Right ventricle myocardium inferior (tissue), 1 donor: ENCODE measurements around the gene ZNF430. TPM values are rescaled to one million over a fixed set of nuclear protein-coding genes. Genes with fewer than 3 reads are reported as not detected.
"Not testable (repeated sequence)": the region's sequence is repeated elsewhere in the genome, so short reads cannot be mapped to it uniquely, and the experiment has no call there.

Source experiments
- ATAC-seq: fragments of 200-7000 bp; cut with Tn5 transposase; one replicate; pipeline ENCODE4 v1.9.1; 2020; ENCODE audit warnings: mild to moderate bottlenecking, moderate library complexity
- DNase-seq: peaks from one replicate; pipeline ENCODE4 v3.0.0; 2021; ENCODE audit errors: missing footprints
- intact Hi-C: fragments of 100-400 bp; cut with DNase I; formaldehyde crosslinking; loops from one replicate; pipeline ENCODE4 v1.11.0; 2022
- long read RNA-seq: library from polyadenylated mRNA; unstranded; transcript quantifications from one replicate; pipeline ENCODE4 v2.0.0, GENCODE V29; 2021
- total RNA-seq: library from RNA; stranded (reverse); fragmentation: NEBNext Ultra II Directional; extraction: Animal tissue kit (Norgen Biotek cat#: 25700); gene quantifications from one replicate; pipeline ENCODE4 v1.2.1, GENCODE V29; 2021
- donor health status: DM: no; HTN: yes; CAD: no; lungs with severe emphysema.

ZNF430 gene
- 4.0 TPM for total RNA-seq
- long read RNA-seq, partial matches to known transcripts = 0 of 4 reads
- long read RNA-seq, other reads (novel, unspliced or antisense) = 1 of 4 reads

GRCh38 chr19:21020298-21021227 is at the start of gene ZNF430:
ZNF430 (plus strand) TSS chr19:21020657; CDS start chr19:21020801, 144 bp downstream.
- peak; percentile 92 for DNase-seq
- peak; percentile 100 for ATAC-seq
- intact Hi-C loops = loop anchor here (5.0 to 10.0 kb wide), 2 partner anchors 307 to 456 kb away; partner anchors contain the start of genes ZNF708 and ZNF737

GRCh38 chr19:20992788-20993187 is 27.7 kb upstream of the ZNF430 start:
- intact Hi-C loops, ATAC-seq, DNase-seq: not testable (repeated sequence)

- intact Hi-C loops = no loop called here
- DNase-seq (peak; percentile 89), ATAC-seq (peak; percentile 100)
Measured at GRCh38 chr19:20999731-21000352, 20.6 kb upstream of the ZNF430 start.

- DNase-seq, ATAC-seq: not testable (repeated sequence)
- intact Hi-C loops = loop anchor here (5.0 to 10.0 kb wide), 2 partner anchors 306 to 456 kb away; partner anchors contain the start of genes ZNF708 and ZNF737
Measured at GRCh38 chr19:21021238-21021637, 781 bp downstream of the ZNF430 start.

- DNase-seq = no peak
- ATAC-seq = no peak
- intact Hi-C loops = loop anchor here (5.0 to 10.0 kb wide), 2 partner anchors 304 to 458 kb away; partner anchors contain the start of genes ZNF708 and ZNF737
Measured at GRCh38 chr19:21022996-21023395, 2.5 kb downstream of the ZNF430 start.

- ATAC-seq = no peak
- no peak for DNase-seq
- intact Hi-C loops = loop anchor here (5.0 to 10.0 kb wide), 2 partner anchors 303 to 459 kb away; partner anchors contain the start of genes ZNF708 and ZNF737
Measured at GRCh38 chr19:21023901-21024300, 3.4 kb downstream of the ZNF430 start.

GRCh38 chr19:21028969-21029268 is 8.5 kb downstream of the ZNF430 start:
- intact Hi-C loops = loop anchor here (10.0 kb wide), 1 partner anchor 464 kb away; the partner anchor contains the start of gene ZNF737
- DNase-seq (no peak), ATAC-seq (no peak)

GRCh38 chr19:21045028-21045427 is 24.6 kb downstream of the ZNF430 start:
- DNase-seq = no peak
- intact Hi-C loops = no loop called here
- ATAC-seq = no peak

- ATAC-seq (no peak), DNase-seq (no peak)
- intact Hi-C loops = no loop called here
Measured at GRCh38 chr19:21046489-21046888, 26.0 kb downstream of the ZNF430 start.

GRCh38 chr19:21047716-21048115 is 27.3 kb downstream of the ZNF430 start:
- DNase-seq (no peak), ATAC-seq (no peak)
- intact Hi-C loops = no loop called here

- intact Hi-C loops = no loop called here
- DNase-seq (no peak), ATAC-seq (no peak)
Measured at GRCh38 chr19:21052902-21053301, 32.4 kb downstream of the ZNF430 start.

- DNase-seq = no peak
- intact Hi-C loops = no loop called here
- no peak for ATAC-seq
Measured at GRCh38 chr19:21065336-21065735, 44.9 kb downstream of the ZNF430 start.

GRCh38 chr19:21082011-21082975 is 61.8 kb downstream of the ZNF430 start, which contains the start of gene ZNF714:
ZNF714 (plus strand) TSS chr19:21082203; CDS start chr19:21098269, 16,066 bp downstream.
- intact Hi-C loops = loop anchor here (10.0 kb wide), 1 partner anchor 517 kb away; the partner anchor contains the start of gene ZNF737
- DNase-seq (peak; percentile 86), ATAC-seq (peak; percentile 98)

GRCh38 chr19:21084343-21084742 is 63.9 kb downstream of the ZNF430 start:
- intact Hi-C loops = loop anchor here (10.0 kb wide), 1 partner anchor 520 kb away; the partner anchor contains the start of gene ZNF737
- ATAC-seq = no peak

GRCh38 chr19:21087871-21088270 is 67.4 kb downstream of the ZNF430 start:
- intact Hi-C loops = loop anchor here (10.0 kb wide), 1 partner anchor 523 kb away; the partner anchor contains the start of gene ZNF737
- DNase-seq = no peak
- ATAC-seq = peak; percentile 59

More at GRCh38 chr19:21084343-21084742, 63.9 kb downstream of the ZNF430 start:
- no peak for DNase-seq

- intact Hi-C loops = loop anchor here (5.0 kb wide), 1 partner anchor 60 kb away; no protein-coding TSS in a partner anchor
- ATAC-seq = no peak
- DNase-seq = no peak
Measured at GRCh38 chr19:21092109-21092508, 71.7 kb downstream of the ZNF430 start.

- no peak for ATAC-seq
- intact Hi-C loops = loop anchor here (5.0 kb wide), 1 partner anchor 58 kb away; no protein-coding TSS in a partner anchor
- no peak for DNase-seq
Measured at GRCh38 chr19:21094347-21095025, 74.0 kb downstream of the ZNF430 start.
